ENCODE data around the gene SERF2. TPM values are rescaled to one million over a fixed set of nuclear protein-coding genes. Genes with fewer than 3 reads are reported as not detected.

Gene SERF2
- polyA plus RNA-seq, 1 donor from 2014 or later = 726 TPM

GRCh38 chr15:43795997-43796396 lies 3.9 kb downstream of the SERF2 start:
- Histone ChIP-seq H4K20me1 (ENCODE audit: insufficient read depth) (no peaks in the 10 kb centered on the region), H3K79me2 (replicated peaks; ENCODE audit: insufficient read depth, low read length) (peaks cover 13% of the 10 kb centered on the region), H3K27ac (ENCODE audit: low read length) (no peak overlapping the region)

GRCh38 chr15:43796566-43796965 lies 4.4 kb downstream of the SERF2 start:
- no peaks in the 10 kb centered on the region for H3K9me2 ChIP-seq (ENCODE audit: insufficient read depth, low read length)
- H3K4me2 ChIP-seq (ENCODE audit: low read length) = no peak overlapping the region
- peaks cover 16% of the 10 kb centered on the region for H3K79me2 ChIP-seq (replicated peaks; ENCODE audit: insufficient read depth, low read length)
- no peak overlapping the region for H3K9ac ChIP-seq (ENCODE audit: low read length)
- no peaks in the 10 kb centered on the region for H3K9me3 ChIP-seq (ENCODE audit: low read length)
- TF ChIP-seq EP300 (conservative IDR thresholded peaks at IDR 0.05; ENCODE audit: poor library complexity, severe bottlenecking) (no peak), CTCF (IDR thresholded peaks at IDR 0.05; ENCODE audit: poor library complexity, severe bottlenecking) (no peak), TAF1 (IDR thresholded peaks at IDR 0.05; ENCODE audit: low read depth) (no peak)
- H3F3A ChIP-seq (ENCODE audit: insufficient read depth, low read length, poor library complexity, severe bottlenecking) = no peaks in the 10 kb centered on the region
- H4K20me1 ChIP-seq (ENCODE audit: insufficient read depth) = no peaks in the 10 kb centered on the region
- no peaks in the 10 kb centered on the region for H3K27me3 ChIP-seq (ENCODE audit: insufficient read depth, low read depth, low read length)
- H3K27ac ChIP-seq (ENCODE audit: low read length) = no peak overlapping the region
- no peak overlapping the region for H3K4me3 ChIP-seq (ENCODE audit: low read length)
- H3K36me3 ChIP-seq (ENCODE audit: insufficient read depth, low read length) = peaks cover 10% of the 10 kb centered on the region
- no peak overlapping the region for H2AFZ ChIP-seq (ENCODE audit: low read depth, low read length)

More at GRCh38 chr15:43795997-43796396, 3.9 kb downstream of the SERF2 start:
- Histone ChIP-seq H3K4me2 (ENCODE audit: low read length) (no peak overlapping the region), H3K9ac (ENCODE audit: low read length) (no peak overlapping the region), H3K27me3 (ENCODE audit: insufficient read depth, low read depth, low read length) (no peaks in the 10 kb centered on the region), H3K36me3 (ENCODE audit: insufficient read depth, low read length) (peaks cover 10% of the 10 kb centered on the region), H3F3A (ENCODE audit: insufficient read depth, low read length, poor library complexity, severe bottlenecking) (no peaks in the 10 kb centered on the region), H3K4me3 (ENCODE audit: low read length) (no peak overlapping the region), H2AFZ (ENCODE audit: low read depth, low read length) (no peak overlapping the region), H3K9me2 (ENCODE audit: insufficient read depth, low read length) (no peaks in the 10 kb centered on the region), H3K9me3 (ENCODE audit: low read length) (no peaks in the 10 kb centered on the region)
- TF ChIP-seq POLR2AphosphoS5 (IDR thresholded peaks at IDR 0.05) = no peak
- no peak for TF ChIP-seq RAD21 (conservative IDR thresholded peaks at IDR 0.05)
- TF ChIP-seq CTCF (IDR thresholded peaks at IDR 0.05; ENCODE audit: poor library complexity, severe bottlenecking) = no peak
- no peak for TF ChIP-seq REST (IDR thresholded peaks at IDR 0.05; ENCODE audit: borderline replicate concordance)
- no peak for TF ChIP-seq EP300 (conservative IDR thresholded peaks at IDR 0.05; ENCODE audit: poor library complexity, severe bottlenecking)

Data from neural cell (in vitro differentiated cells).